ENCODE results near the gene CLIC3.

CLIC3 gene

GRCh38 chr9:137012694-137013570 lies 16.6 kb upstream of the CLIC3 start:
- H3F3A ChIP-seq (ENCODE audit: insufficient read depth): no peaks in the 10 kb centered on the region
- TF ChIP-seq CTCF (IDR thresholded peaks at IDR 0.05; ENCODE audit: insufficient read depth, low read length, poor library complexity, severe bottlenecking) (no peak), EZH2phosphoT487 (conservative IDR thresholded peaks at IDR 0.05; ENCODE audit: low read length) (no peak)
- H3K36me3 ChIP-seq (ENCODE audit: low read length): no peaks in the 10 kb centered on the region
- no peaks in the 10 kb centered on the region for H3K9me2 ChIP-seq (replicated peaks; ENCODE audit: insufficient read depth, low read length)
- H2AFZ ChIP-seq (ENCODE audit: low read depth, low read length, severe bottlenecking): no peak overlapping the region
- no peak overlapping the region for H3K27ac ChIP-seq (ENCODE audit: low read depth, low read length)
- no peak overlapping the region for H3K4me3 ChIP-seq (ENCODE audit: insufficient read depth, low read length, poor library complexity, severe bottlenecking)
- H3K27me3 ChIP-seq (ENCODE audit: low read length): no peaks in the 10 kb centered on the region
- no peaks in the 10 kb centered on the region for H3K79me2 ChIP-seq (ENCODE audit: insufficient read depth, low read length)
- H4K20me1 ChIP-seq (ENCODE audit: low read depth, low read length): no peaks in the 10 kb centered on the region
- H3K9ac ChIP-seq (ENCODE audit: low read length): no peak overlapping the region
- no peak overlapping the region for H3K4me2 ChIP-seq (ENCODE audit: low read depth, low read length, poor library complexity, severe bottlenecking)
- no peaks in the 10 kb centered on the region for H3K9me3 ChIP-seq (ENCODE audit: insufficient read depth, low read length)

- H3K27me3 ChIP-seq (ENCODE audit: low read length): no peaks in the 10 kb centered on the region
- no peaks in the 10 kb centered on the region for H3K36me3 ChIP-seq (ENCODE audit: low read length)
- H3K4me2 ChIP-seq (ENCODE audit: low read depth, low read length, poor library complexity, severe bottlenecking): no peak overlapping the region
- H3K9me2 ChIP-seq (replicated peaks; ENCODE audit: insufficient read depth, low read length): no peaks in the 10 kb centered on the region
- H3K9ac ChIP-seq (ENCODE audit: low read length): no peak overlapping the region
- H3K9me3 ChIP-seq (ENCODE audit: insufficient read depth, low read length): no peaks in the 10 kb centered on the region
- no peaks in the 10 kb centered on the region for H3F3A ChIP-seq (ENCODE audit: insufficient read depth)
- H3K79me2 ChIP-seq (ENCODE audit: insufficient read depth, low read length): no peaks in the 10 kb centered on the region
- H4K20me1 ChIP-seq (ENCODE audit: low read depth, low read length): no peaks in the 10 kb centered on the region
- H2AFZ ChIP-seq (ENCODE audit: low read depth, low read length, severe bottlenecking): no peak overlapping the region
- no peak overlapping the region for H3K4me3 ChIP-seq (ENCODE audit: insufficient read depth, low read length, poor library complexity, severe bottlenecking)
- H3K27ac ChIP-seq (ENCODE audit: low read depth, low read length): no peak overlapping the region
- TF ChIP-seq EZH2phosphoT487 (conservative IDR thresholded peaks at IDR 0.05; ENCODE audit: low read length): no peak
Measured at GRCh38 chr9:137011907-137012675, 15.7 kb upstream of the CLIC3 start.

GRCh38 chr9:137011156-137011555 lies 14.8 kb upstream of the CLIC3 start:
- Histone ChIP-seq H3K9me3 (ENCODE audit: insufficient read depth, low read length) (no peaks in the 10 kb centered on the region), H3K27ac (ENCODE audit: low read depth, low read length) (no peak overlapping the region), H4K20me1 (ENCODE audit: low read depth, low read length) (no peaks in the 10 kb centered on the region), H3K9me2 (replicated peaks; ENCODE audit: insufficient read depth, low read length) (no peaks in the 10 kb centered on the region), H3K9ac (ENCODE audit: low read length) (no peak overlapping the region), H3F3A (ENCODE audit: insufficient read depth) (no peaks in the 10 kb centered on the region), H3K27me3 (ENCODE audit: low read length) (no peaks in the 10 kb centered on the region), H2AFZ (ENCODE audit: low read depth, low read length, severe bottlenecking) (no peak overlapping the region), H3K79me2 (ENCODE audit: insufficient read depth, low read length) (no peaks in the 10 kb centered on the region), H3K36me3 (ENCODE audit: low read length) (no peaks in the 10 kb centered on the region), H3K4me2 (ENCODE audit: low read depth, low read length, poor library complexity, severe bottlenecking) (no peak overlapping the region), H3K4me3 (ENCODE audit: insufficient read depth, low read length, poor library complexity, severe bottlenecking) (no peak overlapping the region)
- TF ChIP-seq CTCF (IDR thresholded peaks at IDR 0.05; ENCODE audit: insufficient read depth, low read length, poor library complexity, severe bottlenecking): no peak
- TF ChIP-seq EZH2phosphoT487 (conservative IDR thresholded peaks at IDR 0.05; ENCODE audit: low read length): no peak

Data from SU-DHL-6 (cell line).